Fibroblast of upper back skin (primary cell): ENCODE results near the gene COBLL1.
"Not testable (repeated sequence)": the region's sequence is repeated elsewhere in the genome, so short reads cannot be mapped to it uniquely, and the experiment has no call there.

Experiments
- DNase-seq: peaks from one replicate; pipeline ENCODE4 v3.0.0-alpha.2; 2013

The COBLL1 gene

DNA sequence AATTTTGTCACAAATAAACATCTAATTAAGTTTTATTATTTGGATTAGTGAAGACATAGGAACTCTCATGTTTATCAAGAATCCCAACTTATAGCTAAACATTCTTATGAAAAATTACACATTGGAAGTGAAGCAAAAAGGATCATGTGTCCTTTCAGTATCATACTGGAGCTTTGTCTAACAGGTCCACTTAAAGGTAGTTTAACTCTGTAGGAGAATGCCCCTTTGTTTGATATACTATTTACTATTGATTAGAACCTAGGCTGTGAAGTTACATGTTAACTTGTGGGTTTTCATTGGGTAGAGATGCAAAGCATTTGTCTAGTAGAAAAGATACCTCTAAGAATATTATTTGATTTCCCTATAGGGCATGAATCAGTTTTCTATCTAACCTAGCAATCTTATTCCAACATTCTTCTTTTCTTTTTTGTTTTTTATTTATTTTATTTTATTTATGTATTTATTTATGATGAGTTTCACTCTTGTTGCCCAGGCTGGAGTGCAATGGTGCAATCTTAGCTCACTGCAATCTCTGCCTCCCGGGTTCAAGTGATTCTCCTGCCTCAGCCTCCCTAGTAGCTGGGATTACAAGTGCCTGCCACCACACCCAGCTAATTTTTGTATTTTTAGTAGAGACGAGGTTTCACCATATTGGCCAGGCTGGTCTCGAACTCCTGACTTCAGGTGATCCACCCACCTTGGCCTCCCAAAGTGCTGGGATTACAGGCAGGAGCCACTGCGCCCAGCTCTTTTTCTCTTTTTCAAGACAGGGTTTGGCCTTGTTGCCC, 18.5 kb upstream of the COBLL1 start:
- not testable (repeated sequence) for DNase-seq

GRCh38 chr2:164859251-164859818, 17.7 kb upstream of the COBLL1 start:
- DNase-seq: no peak

- DNase-seq: no peak
Measured at GRCh38 chr2:164852086-164852485, 10.5 kb upstream of the COBLL1 start.

GRCh38 chr2:164850235-164850634, 8.6 kb upstream of the COBLL1 start:
- peak; percentile 20 for DNase-seq

DNA sequence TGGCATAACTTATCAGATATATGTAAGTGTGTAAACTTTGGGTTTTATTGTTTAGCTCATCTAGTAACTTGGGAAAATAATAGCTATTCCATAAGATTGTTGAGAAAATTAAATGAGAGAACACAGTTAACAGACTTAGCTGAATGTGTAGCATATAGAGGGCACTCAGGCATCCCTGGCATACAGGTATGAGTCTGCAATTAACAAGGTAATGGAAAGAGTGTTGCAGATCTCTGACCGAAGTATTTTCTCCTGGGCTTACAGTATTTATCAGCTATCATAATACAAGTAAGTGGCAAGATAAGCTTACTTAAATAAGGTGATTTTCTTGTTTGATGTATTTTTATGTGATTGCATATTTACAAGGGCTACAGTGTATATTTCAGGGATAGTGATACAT, 7.9 kb upstream of the COBLL1 start:
- DNase-seq: no peak

DNA sequence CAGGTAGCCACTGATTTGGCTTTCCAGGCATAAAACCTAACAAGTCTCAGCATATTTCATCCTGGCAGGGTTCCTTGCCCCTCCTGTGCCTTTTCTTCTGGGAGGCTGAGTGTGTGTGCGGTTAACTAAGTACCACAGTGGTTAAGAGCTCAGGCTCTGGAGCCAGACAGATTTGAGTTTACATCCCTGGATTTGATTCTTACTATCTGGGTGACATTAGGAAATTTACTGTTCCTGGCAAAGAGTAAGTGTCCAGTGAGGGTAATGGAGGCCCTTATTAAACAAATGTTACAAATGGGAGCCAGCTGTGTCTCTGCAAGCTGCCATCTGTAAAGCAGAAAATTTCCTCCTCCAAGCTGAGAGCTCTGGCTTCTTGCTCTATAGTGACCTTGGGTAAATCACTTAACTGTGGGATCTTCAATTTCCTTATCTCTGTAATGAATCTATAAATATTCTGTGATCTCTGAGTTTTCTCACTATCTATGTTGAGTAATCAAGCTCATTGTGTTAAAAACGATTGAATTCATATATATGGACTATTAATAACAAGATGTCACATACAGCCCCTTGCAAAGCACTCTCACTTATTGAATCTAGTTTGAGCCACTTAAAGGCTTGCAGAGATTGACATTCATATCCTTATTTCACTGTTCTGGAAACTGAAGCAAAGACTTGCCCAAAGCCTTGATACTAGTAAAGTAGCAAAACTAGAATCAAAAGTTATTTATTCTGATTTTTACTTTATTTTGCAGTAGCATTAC, 6.5 kb upstream of the COBLL1 start:
- DNase-seq: peak; percentile 38

GRCh38 chr2:164847291-164847690, 5.7 kb upstream of the COBLL1 start:
- no peak for DNase-seq

DNA sequence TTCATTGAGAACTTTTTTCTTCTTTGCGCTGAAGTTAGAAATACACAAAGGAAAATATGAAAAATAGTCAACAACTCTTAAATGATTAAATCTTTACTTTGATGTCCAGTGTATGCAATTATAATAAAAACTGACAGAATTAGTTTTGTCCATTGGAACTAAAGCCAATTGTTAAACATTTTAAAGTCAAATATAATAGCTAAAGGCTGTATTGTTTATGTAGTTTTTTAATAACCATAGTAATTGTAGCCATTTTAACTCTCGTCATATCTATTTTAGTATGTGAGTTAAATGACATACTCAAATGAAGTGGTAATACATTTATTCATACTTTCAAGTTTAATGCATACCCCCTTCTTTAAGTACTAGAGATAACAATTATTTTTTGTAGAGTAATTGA, 4.7 kb upstream of the COBLL1 start:
- DNase-seq: no peak

- DNase-seq: peak; percentile 33
Measured at GRCh38 chr2:164843346-164843911, 1.8 kb upstream of the COBLL1 start.

DNA sequence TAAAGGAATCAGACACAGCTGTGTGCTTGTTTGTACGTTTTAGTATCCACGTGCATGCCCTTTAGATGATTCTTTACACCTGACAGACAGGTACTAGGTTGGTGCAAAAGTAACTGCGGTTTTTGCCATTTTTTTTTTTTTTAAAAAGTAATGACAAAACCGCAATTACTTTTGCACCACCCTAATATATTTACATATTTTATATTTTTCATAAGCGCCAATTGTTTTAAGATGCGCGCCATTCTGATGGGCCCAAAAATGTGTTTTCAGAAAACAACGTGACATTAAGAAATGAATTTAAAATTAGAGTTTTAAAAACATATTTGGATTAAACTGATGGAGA, 972 bp upstream of the COBLL1 start:
- no peak for DNase-seq

- DNase-seq: peak; percentile 77
Measured at GRCh38 chr2:164840930-164841718, 499 bp downstream of the COBLL1 start.

DNA sequence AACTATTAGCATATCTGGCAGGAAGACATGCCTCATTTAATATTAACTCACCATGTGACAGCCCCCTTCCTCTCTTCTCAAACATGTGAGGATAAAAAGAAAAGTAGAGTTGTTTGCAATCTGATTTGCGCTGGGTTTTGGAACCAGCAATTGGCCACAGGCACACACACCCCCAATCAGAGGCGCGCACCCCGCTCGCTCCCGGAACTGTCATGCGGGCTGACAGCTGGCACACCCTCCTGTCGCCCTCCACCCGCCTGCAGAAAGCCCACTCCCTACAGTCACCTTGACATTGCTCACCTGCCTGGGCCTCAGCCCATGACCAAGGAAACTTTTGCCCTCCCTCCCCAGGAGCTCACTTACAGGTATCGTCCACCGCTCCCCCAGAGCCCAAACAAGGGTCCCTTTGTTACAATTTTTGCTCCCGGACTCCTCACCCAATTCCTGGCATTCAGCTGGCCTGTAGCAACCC, 1.1 kb downstream of the COBLL1 start:
- no peak for DNase-seq

GRCh38 chr2:164839914-164840457, 1.6 kb downstream of the COBLL1 start:
- peak; percentile 57 for DNase-seq

DNA sequence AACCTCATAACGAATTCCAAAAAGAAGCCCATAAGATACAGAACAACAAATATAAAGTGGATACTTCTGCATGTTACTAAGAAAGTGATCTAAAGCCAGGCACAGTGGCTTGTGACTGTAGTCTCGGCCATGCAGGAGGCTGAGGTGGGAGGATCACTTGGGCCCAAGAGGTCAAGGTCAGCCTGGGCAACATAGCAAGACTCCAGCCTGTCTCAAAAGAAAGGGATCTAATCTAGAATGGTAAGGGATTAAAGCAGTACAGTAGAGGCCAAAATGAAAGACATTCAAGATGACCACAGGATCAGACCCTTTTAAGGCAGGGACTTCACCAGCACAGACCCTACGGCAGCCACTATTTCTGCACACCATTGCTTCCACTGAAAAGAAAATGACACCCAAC, 3.8 kb downstream of the COBLL1 start:
- no peak for DNase-seq

- no peak for DNase-seq
Measured at GRCh38 chr2:164836907-164837306, 4.7 kb downstream of the COBLL1 start.

DNA sequence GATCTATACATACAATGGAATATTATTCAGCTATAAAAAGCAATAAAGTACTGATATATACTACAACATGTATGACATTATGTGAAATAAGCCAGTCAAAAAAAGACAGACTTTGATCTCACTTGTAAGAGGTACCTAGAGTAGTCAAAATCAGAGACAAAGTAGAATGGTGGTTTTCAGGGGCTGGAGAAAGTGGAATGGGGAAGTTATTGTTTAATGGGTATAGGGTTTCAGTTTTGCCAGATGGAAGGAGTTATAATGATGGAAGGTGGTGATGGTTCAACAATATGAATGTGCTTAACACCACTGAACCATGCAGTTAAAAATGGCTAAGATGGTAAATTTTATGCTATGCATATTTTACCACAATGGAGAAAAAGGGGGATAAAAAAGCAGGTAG, 6.3 kb downstream of the COBLL1 start:
- no peak for DNase-seq

DNA sequence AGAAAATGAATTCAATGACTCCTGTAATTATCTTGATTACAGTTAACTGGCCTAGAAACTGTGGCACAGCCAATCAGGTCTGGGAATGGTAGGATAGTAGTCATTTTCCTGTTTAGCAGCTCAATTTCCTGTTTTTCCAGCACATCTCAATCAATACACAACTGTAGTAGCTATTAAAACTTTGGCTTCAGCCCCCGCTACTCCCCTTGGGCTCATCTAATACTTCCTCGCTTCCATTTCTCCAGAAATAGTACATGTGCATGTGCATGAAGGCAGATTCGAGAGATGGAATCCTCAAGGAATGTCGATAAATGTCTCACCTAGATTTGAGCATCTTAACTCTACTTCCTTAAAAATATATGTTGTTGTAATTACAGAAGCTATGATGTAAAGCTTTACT, 9.7 kb downstream of the COBLL1 start:
- no peak for DNase-seq

DNA sequence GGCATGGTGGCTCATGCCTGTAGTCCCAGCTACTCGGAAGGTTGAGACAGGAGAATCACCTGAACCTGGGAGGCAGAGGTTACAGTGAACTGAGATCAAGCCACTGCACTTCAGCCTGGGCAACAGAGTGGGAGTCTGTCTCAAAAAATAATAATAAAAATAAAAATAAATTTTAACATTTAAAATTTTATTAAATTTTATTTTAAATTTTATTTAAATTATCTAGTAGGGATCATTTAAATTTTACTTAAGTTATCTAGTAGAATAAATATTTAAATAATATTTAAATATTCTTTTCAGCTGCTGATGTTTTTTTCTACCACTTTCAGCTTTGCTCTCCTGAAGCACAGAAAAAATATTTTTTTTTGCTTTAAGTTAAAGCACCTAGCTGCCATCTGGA, 10.4 kb downstream of the COBLL1 start:
- no peak for DNase-seq

DNA sequence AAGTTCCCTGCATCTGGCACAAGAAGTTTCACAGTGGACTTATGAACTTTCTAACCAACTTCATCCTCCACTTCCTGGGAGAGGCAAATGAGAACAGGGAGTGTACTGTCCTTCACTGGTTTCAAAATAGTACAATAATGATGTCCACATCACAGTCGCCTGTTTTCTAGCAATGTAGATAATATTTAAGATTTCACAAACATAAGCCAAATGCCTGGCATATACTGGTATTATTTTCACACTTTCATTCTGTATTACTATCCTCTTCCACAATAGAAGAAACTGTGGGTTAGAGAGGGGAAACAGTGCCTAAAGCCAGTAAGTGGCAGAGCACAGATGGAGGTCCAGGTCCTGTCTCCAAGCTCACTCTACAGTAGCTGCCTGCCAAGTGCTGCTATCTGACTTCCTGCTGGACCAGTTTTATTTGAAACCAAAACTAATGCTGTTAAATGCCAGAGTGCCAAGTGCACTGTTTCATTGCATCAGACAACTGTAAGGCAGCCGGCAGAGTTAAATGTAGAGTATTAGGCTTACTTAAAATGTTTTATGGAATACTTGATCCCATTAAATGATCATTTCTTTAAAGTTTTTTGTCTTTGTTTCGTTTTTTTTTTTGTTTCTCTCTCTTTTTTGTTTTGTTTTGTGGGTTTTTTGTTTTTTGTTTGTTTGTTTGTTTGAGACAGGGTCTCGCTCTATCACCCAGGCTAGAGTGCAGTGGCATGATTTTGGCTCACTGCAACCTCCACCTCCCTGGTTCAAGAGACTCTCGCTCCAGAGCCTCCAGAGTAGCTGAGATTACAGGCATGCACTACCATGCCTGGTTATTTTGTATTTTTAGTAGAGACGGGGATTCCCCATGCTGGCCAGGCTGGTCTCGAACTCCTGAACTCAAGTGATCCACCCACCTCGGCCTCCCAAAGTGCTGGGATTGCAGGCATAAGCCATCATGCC, 15.1 kb downstream of the COBLL1 start:
- peak; percentile 44 for DNase-seq

DNA sequence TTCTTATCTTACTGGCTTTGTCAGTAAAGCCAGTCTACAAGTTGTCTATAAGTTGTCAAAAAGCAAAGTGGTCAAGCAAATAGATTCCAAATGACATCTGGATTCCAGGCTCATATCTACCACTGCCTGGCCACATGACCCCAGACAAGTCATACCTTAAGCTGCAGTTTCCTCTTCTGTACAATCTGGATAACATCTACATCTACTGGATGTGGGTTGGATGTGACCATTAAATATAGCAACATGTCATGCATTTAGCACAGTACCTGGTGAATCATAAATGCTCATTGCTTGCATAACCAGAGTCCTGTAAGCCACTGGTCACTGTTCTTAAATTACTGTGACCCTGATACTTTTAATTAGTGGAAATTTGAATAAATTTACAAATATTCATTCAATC, 16.8 kb downstream of the COBLL1 start:
- peak; percentile 21 for DNase-seq

DNA sequence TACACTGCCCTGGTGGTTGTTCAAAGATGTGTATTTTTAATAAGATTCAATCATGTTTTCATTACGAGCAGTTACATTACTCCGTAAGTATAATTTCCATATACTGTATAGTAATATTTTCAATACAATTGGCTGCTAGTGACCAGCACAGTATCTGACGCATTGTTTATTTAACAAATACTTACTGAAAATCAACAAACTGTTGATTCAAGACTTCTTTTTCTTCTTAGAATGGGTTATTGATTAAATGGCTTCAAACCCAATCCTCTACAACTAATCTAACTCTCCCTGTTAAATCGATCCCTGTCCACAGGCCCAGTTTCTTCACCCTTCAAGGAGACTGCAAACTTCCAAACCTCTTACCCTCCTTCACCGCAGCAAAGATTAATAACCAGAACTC, 18.5 kb downstream of the COBLL1 start:
- DNase-seq: no peak
